T-cell (primary cell): ENCODE measurements around the gene GALNT9. TPM values are rescaled to one million over a fixed set of nuclear protein-coding genes. Genes with fewer than 3 reads are reported as not detected.

Experiments
- ATAC-seq, 4 experiments: fragments of 200-7000 bp in 3 of 4; fragments of 150-1000 bp in 1 of 4; cut with Tn5 transposase; replicated peaks in 1 of 4; 1 replicate in 3 of 4; 2 replicates in 1 of 4; pipeline ENCODE4 v1.10.0; 2021; ENCODE audit warnings: moderate library complexity in 3 of 4, mild to moderate bottlenecking in 2 of 4, moderate number of reproducible peaks in 1 of 4
- CTCF ChIA-PET, 2 donors: fragments of 300-600 bp; sonication (Branson Sonifier 250); formaldehyde crosslinking; loops; one replicate each; lab custom pipeline; 2022; ENCODE audit warnings: antibody characterized with exemption in 2 of 2; lab: Charles Lee
- POLR2A ChIA-PET, 2 donors: fragments of 300-600 bp; sonication (Branson Sonifier 250); formaldehyde crosslinking; loops; one replicate each; lab custom pipeline; 2022; ENCODE audit warnings: antibody characterized with exemption in 2 of 2; lab: Charles Lee
- DNase-seq, 35 experiments: peaks; one replicate each; pipeline versions ENCODE4 v3.0.0 to v3.0.0-alpha.2; 2013 to 2023
- H3K27ac ChIP-seq: one replicate; pipeline ENCODE4 v1.5.1; 2013; ENCODE audit warnings: low read length
- H3K27me3 ChIP-seq, 2 experiments: replicated peaks in 1 of 2; 1 replicate in 1 of 2; 2 replicates in 1 of 2; pipeline versions ENCODE4 v1.6.1 to v1.7.0; 2013; ENCODE audit warnings: low read length in 1 of 2, mixed read lengths in 1 of 2; ENCODE audit not compliant: control insufficient read depth in 2 of 2, insufficient read depth in 2 of 2; ENCODE audit errors: extremely low read depth in 1 of 2
- H3K36me3 ChIP-seq, 2 donors: 1 replicate in 1 of 2; 2 replicates in 1 of 2; pipeline versions ENCODE4 v1.6.1 to v1.7.0; 2013; ENCODE audit warnings: low read length in 1 of 2; ENCODE audit not compliant: control insufficient read depth in 2 of 2, insufficient read depth in 1 of 2; ENCODE audit errors: extremely low read depth in 1 of 2
- H3K4me1 ChIP-seq, 2 experiments: 1 replicate in 1 of 2; 2 replicates in 1 of 2; pipeline versions ENCODE4 v1.6.1 to v1.7.0; 2013; ENCODE audit warnings: low read length in 2 of 2, mixed read lengths in 1 of 2; ENCODE audit not compliant: insufficient read depth in 2 of 2, control insufficient read depth in 1 of 2; ENCODE audit errors: extremely low read depth in 1 of 2
- H3K4me3 ChIP-seq, 2 donors: 1 replicate in 1 of 2; 2 replicates in 1 of 2; pipeline versions ENCODE4 v1.5.1 to v1.7.0; 2013; ENCODE audit warnings: mild to moderate bottlenecking in 2 of 2, low read length in 1 of 2, moderate library complexity in 1 of 2; ENCODE audit not compliant: control insufficient read depth in 1 of 2; ENCODE audit errors: extremely low read depth in 1 of 2
- H3K9me3 ChIP-seq: 2 replicates; pipeline ENCODE4 v1.7.0; 2013
- H3K27ac Mint-ChIP-seq, 2 donors: one replicate each; pipeline ENCODE4 v1.8.0; 2020 to 2021; ENCODE audit warnings: mild to moderate bottlenecking in 2 of 2, mixed read lengths in 2 of 2
- H3K27me3 Mint-ChIP-seq, 2 donors: one replicate each; pipeline ENCODE4 v1.8.0; 2021 to 2022; ENCODE audit warnings: mixed read lengths in 2 of 2
- H3K36me3 Mint-ChIP-seq: one replicate; pipeline ENCODE4 v1.8.0; 2021; ENCODE audit warnings: mixed read lengths
- H3K4me1 Mint-ChIP-seq, 3 donors: one replicate each; pipeline ENCODE4 v1.8.0; 2020 to 2022; ENCODE audit warnings: mixed read lengths in 3 of 3, mild to moderate bottlenecking in 1 of 3
- H3K4me3 Mint-ChIP-seq, 3 donors: one replicate each; pipeline ENCODE4 v1.8.0; 2020 to 2022; ENCODE audit warnings: mild to moderate bottlenecking in 3 of 3, mixed read lengths in 3 of 3, moderate library complexity in 3 of 3
- H3K9me3 Mint-ChIP-seq, 3 donors: one replicate each; pipeline ENCODE4 v1.8.0; 2020 to 2022; ENCODE audit warnings: mixed read lengths in 3 of 3
- WGBS: methylation state at CpG from one replicate; pipeline ENCODE4 v1.1.5; 2013; ENCODE audit warnings: missing lambda C conversion rate; ENCODE audit not compliant: insufficient coverage; 5-methylcytosine and 5-hydroxymethylcytosine counted together
- total RNA-seq, 35 experiments: library from RNA in 6 of 35; stranded (reverse) in 6 of 35; fragments of 120-200 nt in 1 of 35; gene quantifications; one replicate each; pipeline versions ENCODE4 v1.2.1 to v1.2.4 and lab custom pipeline; 2013 to 2026

GALNT9 gene
- total RNA-seq, 5 donors from 2014 or later (not counting 1 experiment from before 2014, with no cell fraction given), result 0.72 TPM; not detected in 4

DNA sequence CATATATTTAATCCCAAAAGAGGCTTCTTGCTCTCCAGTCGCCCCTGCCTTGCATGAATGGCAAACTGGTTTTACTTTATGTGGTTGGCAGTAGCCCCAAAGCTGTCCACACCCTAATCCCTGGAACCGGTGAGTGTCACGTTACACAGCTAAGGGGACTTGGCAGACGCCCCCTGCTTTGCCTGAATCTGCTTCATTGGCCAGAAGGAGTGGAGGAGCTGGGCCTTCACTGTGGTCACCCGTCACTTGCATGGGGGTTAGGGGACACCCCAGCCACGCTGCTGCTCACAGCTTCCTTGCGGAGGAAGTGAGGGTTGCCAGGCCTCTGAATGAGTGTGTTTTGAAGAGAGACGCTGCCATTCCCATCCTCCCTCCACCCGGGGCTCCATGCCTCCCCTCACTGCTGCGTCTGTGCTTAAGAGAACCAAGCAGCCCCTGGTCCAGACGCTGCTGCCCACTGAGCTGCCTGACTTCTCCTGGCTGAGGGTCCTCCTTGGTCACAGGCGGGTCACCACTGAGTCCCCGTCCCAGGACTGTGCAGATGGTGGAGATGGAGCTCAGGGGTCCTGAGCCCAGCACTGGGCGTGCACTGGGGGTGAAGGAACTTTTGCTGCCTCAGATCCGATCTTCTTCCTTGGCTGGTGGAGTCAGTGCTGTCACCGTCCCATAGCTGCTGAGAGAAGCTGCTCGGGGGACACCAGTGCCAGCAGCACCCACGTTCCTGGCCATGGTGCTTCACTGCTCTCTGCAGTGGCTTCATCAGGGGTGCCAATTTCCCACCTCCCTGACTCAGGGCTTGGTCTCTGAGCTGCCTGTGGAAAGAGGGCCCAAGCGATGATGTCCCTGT, 39.8 kb downstream of the GALNT9 start:
- peaks cover 3 to 8% (median 4%) of the 10 kb centered on the region in 3 donors for H3K4me1 Mint-ChIP-seq
- ChIA-PET POLR2A (no interaction called here), CTCF (no interaction called here)
- no peaks in the 10 kb centered on the region for H3K36me3 ChIP-seq
- no peaks in the 10 kb centered on the region for H3K36me3 Mint-ChIP-seq
- no peak overlapping the region for H3K27ac Mint-ChIP-seq
- no peak overlapping the region for H3K4me3 ChIP-seq
- no peak overlapping the region for H3K4me3 Mint-ChIP-seq
- H3K27ac ChIP-seq, result no peak overlapping the region
- ATAC-seq, result no peak
- no peak for DNase-seq
- H3K27me3 Mint-ChIP-seq, result peaks cover 8 to 34% of the 10 kb centered on the region in 2 donors
- WGBS, result 57% methylated on average over 14 of the region's 19 CpGs
- H3K9me3 Mint-ChIP-seq, result no peaks in the 10 kb centered on the region
- no peaks in the 10 kb centered on the region for H3K9me3 ChIP-seq
- H3K27me3 ChIP-seq, result peaks cover 5 to 59% of the 10 kb centered on the region in 2 experiments
- H3K4me1 ChIP-seq, result peaks cover 0 to 8% of the 10 kb centered on the region in 2 experiments

DNA sequence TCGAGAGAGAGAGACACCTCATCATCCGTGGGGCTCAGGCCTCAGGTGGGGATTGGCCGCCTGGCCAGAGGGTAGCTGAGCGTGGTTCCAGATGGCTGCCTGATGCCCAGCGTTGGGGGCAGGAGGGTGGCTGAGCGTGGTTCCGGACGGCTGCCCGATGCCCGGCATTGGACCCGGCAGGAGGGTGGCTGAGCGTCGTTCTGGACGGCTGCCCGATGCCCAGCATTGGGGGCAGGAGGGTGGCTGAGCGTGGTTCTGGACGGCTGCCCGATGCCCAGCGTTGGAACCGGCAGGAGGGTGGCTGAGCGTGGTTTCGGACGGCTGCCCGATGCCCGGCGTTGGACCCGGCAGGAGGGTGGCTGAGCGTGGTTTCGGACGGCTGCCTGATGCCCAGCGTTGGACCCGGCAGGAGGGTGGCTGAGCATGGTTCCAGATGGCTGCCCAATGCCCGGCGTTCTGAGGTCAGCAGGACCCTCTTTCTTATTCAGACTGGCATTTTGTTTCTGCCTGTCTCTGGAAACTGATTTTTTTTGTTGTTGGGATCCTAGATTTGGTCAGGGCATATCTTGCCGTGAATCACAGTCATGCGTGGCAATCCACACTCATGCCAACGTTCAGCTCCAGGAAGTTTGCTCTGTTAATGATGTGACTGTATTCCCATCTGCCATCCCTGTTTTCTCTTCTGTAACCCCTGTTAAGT, 40.7 kb downstream of the GALNT9 start:
- Mint-ChIP-seq H3K27me3 (peaks cover 5 to 35% of the 10 kb centered on the region in 2 donors), H3K9me3 (no peaks in the 10 kb centered on the region), H3K27ac (no peak overlapping the region), H3K4me3 (no peak overlapping the region), H3K4me1 (peaks cover 5 to 17% (median 10%) of the 10 kb centered on the region in 3 donors), H3K36me3 (no peaks in the 10 kb centered on the region)
- peaks cover 3 to 16% of the 10 kb centered on the region in 2 experiments for H3K4me1 ChIP-seq
- H3K9me3 ChIP-seq, result no peaks in the 10 kb centered on the region
- CTCF ChIA-PET, result interaction anchor here in 1 of 2 donors (0.6 kb wide), 1 partner anchor 838 kb away, joined by 6 read pairs; no protein-coding TSS in a partner anchor
- peaks cover 5 to 57% of the 10 kb centered on the region in 2 experiments for H3K27me3 ChIP-seq
- POLR2A ChIA-PET, result no interaction called here
- no peak overlapping the region for H3K4me3 ChIP-seq
- H3K27ac ChIP-seq, result no peak overlapping the region
- ATAC-seq (no peak), DNase-seq (no peak)
- WGBS, result 89% methylated on average over 34 of the region's 37 CpGs
- no peaks in the 10 kb centered on the region for H3K36me3 ChIP-seq

DNA sequence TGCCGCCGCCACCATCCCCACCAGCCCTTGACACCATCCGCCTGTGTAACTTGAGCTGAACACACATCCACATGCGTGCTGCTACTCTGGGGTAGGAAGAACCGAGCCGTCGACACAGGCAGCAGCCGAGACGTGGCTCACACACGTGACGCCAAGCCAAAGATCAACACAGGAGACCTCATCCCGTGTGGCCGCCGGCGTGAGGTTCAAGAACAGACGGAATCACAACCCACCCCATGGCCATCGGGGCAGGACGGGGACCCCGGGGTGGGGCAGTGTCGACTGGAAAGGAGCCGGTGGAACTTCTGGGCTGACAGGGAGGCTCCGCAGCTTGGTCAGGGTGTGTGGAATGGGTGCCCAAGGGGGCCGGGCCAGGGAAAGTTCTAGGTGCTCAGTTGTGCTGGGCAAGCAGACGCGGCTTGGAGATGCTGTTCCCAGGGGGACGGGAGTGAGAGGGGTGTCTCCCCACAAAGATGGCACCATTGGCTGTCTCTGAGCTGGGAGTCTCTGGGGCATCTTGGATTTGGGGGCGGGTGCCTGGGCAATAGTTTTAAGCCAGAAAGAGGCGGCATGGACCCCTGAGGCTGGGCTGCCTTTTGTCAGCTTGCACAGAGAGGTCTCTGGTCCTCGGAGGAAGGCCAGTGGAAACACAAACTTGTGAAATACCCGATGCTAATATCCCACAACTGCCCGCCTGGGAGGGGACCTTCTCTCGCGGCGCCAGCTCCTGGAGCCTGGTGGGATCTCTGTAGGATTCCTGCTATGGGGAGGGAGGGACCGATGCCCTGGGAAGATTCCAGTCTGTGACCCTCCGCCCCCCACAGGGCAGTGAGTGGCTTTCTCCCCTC, 41.8 kb downstream of the GALNT9 start:
- H3K9me3 Mint-ChIP-seq, result no peaks in the 10 kb centered on the region
- H3K27ac Mint-ChIP-seq, result no peak overlapping the region
- CTCF ChIA-PET, result interaction anchor here in 1 of 2 donors (0.6 kb wide), 1 partner anchor 837 kb away, joined by 6 read pairs; no protein-coding TSS in a partner anchor
- Histone ChIP-seq H3K36me3 (no peaks in the 10 kb centered on the region), H3K27me3 (peaks cover 5 to 57% of the 10 kb centered on the region in 2 experiments), H3K9me3 (no peaks in the 10 kb centered on the region), H3K27ac (no peak overlapping the region), H3K4me1 (peaks cover 11 to 26% of the 10 kb centered on the region in 2 experiments), H3K4me3 (no peak overlapping the region)
- no peak for DNase-seq
- ATAC-seq, result no peak
- H3K27me3 Mint-ChIP-seq, result peaks cover 5 to 31% of the 10 kb centered on the region in 2 donors
- POLR2A ChIA-PET, result no interaction called here
- H3K4me3 Mint-ChIP-seq, result no peak overlapping the region
- WGBS, result 86% methylated on average over 21 of the region's 36 CpGs
- no peaks in the 10 kb centered on the region for H3K36me3 Mint-ChIP-seq
- H3K4me1 Mint-ChIP-seq, result peaks cover 6 to 26% (median 16%) of the 10 kb centered on the region in 3 donors

DNA sequence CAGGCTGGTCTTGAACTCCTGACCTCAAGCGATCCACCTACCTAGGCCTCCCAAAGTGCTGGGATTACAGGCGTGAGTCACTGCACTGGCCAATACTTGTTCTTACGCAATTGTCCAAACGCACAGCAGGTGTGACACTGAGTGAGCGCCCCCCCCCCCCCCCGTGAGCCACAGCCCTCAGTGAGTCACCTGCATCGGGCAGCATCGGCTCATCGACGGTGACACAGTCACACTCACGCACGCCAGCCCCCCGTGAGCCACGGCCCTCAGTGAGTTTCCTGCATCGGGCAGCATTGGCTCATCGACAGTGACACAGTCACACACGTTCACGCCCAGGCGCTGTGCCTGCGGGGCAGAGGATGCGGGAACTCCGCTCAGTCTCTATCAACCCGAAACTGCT, 42.5 kb downstream of the GALNT9 start:
- DNase-seq, result no peak

DNA sequence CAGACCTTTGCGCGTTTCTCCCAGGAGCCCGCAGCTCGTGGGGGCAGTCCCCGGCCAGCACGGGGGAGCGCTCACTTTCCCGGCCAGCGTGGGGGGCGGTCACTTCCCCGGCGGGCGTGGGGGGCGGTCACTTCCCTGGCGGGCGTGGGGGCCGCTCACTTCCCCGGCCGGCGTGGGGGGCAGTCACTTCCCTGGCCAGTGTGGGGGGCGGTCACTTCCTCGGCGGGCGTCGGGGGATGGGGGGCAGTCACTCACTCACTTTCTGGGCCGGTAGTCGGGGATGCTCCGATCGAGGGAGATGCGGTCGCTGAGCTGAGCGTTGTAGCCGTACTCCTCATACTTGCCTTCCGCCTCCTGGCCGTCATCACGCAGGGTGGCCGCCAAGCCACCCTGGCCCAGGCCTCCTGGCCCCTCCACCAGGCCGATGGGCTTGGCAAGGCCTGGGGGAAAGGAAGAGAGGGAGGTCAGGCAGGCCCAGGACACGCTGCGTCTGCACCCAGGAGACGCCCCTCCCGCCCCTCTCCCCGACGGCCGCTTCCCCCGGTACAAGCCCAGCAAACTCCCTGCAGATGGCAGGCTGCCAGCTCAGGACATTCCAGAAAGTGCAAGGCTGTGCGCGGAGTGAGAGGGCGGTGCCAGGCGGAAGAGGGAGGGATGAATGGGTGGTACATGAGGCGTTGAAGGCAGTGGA, 43.3 kb downstream of the GALNT9 start:
- Histone ChIP-seq H3K27me3 (peaks cover 5 to 63% of the 10 kb centered on the region in 2 experiments), H3K4me1 (peaks cover 12 to 30% of the 10 kb centered on the region in 2 experiments), H3K36me3 (no peaks in the 10 kb centered on the region), H3K9me3 (no peaks in the 10 kb centered on the region), H3K4me3 (no peak overlapping the region), H3K27ac (no peak overlapping the region)
- ATAC-seq (no peak), DNase-seq (no peak)
- ChIA-PET CTCF (no interaction called here), POLR2A (no interaction called here)
- Mint-ChIP-seq H3K4me3 (peak overlapping the region in 1 of 3 donors; percentile 68), H3K27ac (no peak overlapping the region), H3K9me3 (no peaks in the 10 kb centered on the region), H3K4me1 (peaks cover 6 to 26% (median 16%) of the 10 kb centered on the region in 3 donors), H3K27me3 (peaks cover 5 to 31% of the 10 kb centered on the region in 2 donors), H3K36me3 (no peaks in the 10 kb centered on the region)
- 20% methylated on average over 33 of the region's 51 CpGs for WGBS

More for the DNA sequence above, 42.5 kb downstream of the GALNT9 start:
- no peaks in the 10 kb centered on the region for H3K9me3 ChIP-seq
- peaks cover 5 to 57% of the 10 kb centered on the region in 2 experiments for H3K27me3 ChIP-seq
- no peak overlapping the region for H3K27ac ChIP-seq
- no peaks in the 10 kb centered on the region for H3K36me3 ChIP-seq
- no peak overlapping the region for H3K4me3 ChIP-seq
- Mint-ChIP-seq H3K27ac (no peak overlapping the region), H3K4me3 (peak overlapping the region in 1 of 3 donors; percentile 35), H3K27me3 (peaks cover 5 to 31% of the 10 kb centered on the region in 2 donors), H3K4me1 (peaks cover 6 to 26% (median 16%) of the 10 kb centered on the region in 3 donors), H3K36me3 (no peaks in the 10 kb centered on the region), H3K9me3 (no peaks in the 10 kb centered on the region)
- ChIA-PET CTCF (no interaction called here), POLR2A (no interaction called here)
- peaks cover 12 to 30% of the 10 kb centered on the region in 2 experiments for H3K4me1 ChIP-seq
- no peak for ATAC-seq
- WGBS, result 78% methylated on average over 19 of the region's 23 CpGs
